PC-9 (cell line): Measurements from ENCODE around the gene KCNJ3.

Source experiments
- EZH2 ChIP-seq: fragments of 200-600 bp; sonication (generic); IDR thresholded peaks from 2 replicates; pipeline ENCODE4 v1.8.0; 2017; ENCODE audit warnings: antibody characterized with exemption, low read depth
- TF ChIP-seq, protein P1 (sequence below): fragments of 200-600 bp; sonication (generic); conservative IDR thresholded peaks from 2 replicates; pipeline ENCODE4 v1.6.1; 2017; ENCODE audit warnings: mixed run types, antibody characterized with exemption, mild to moderate bottlenecking, moderate library complexity

GRCh38 chr2:154658854-154659253 is 39.6 kb upstream of the KCNJ3 start:
- TF ChIP-seq EZH2 = no peak
- TF ChIP-seq, protein P1, sequence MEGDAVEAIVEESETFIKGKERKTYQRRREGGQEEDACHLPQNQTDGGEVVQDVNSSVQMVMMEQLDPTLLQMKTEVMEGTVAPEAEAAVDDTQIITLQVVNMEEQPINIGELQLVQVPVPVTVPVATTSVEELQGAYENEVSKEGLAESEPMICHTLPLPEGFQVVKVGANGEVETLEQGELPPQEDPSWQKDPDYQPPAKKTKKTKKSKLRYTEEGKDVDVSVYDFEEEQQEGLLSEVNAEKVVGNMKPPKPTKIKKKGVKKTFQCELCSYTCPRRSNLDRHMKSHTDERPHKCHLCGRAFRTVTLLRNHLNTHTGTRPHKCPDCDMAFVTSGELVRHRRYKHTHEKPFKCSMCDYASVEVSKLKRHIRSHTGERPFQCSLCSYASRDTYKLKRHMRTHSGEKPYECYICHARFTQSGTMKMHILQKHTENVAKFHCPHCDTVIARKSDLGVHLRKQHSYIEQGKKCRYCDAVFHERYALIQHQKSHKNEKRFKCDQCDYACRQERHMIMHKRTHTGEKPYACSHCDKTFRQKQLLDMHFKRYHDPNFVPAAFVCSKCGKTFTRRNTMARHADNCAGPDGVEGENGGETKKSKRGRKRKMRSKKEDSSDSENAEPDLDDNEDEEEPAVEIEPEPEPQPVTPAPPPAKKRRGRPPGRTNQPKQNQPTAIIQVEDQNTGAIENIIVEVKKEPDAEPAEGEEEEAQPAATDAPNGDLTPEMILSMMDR = no peak
